Sigmoid colon (tissue), 4 donors: ENCODE measurements around the gene HS3ST3B1.

Source experiments
- EP300 ChIP-seq, 4 donors: sonication (generic); formaldehyde crosslinking; IDR thresholded peaks; one replicate each; pipeline ENCODE4 v1.6.1; 2017; ENCODE audit warnings: antibody characterized with exemption in 4 of 4
- POLR2A ChIP-seq, 2 donors: fragments of 450-650 bp; IDR thresholded peaks; one replicate each; pipeline ENCODE4 v1.6.1; 2016; ENCODE audit warnings: antibody characterized with exemption in 2 of 2, mild to moderate bottlenecking in 2 of 2, moderate library complexity in 2 of 2
- POLR2AphosphoS5 ChIP-seq, 4 donors: sonication (generic); formaldehyde crosslinking; IDR thresholded peaks; one replicate each; pipeline ENCODE4 v1.6.1; 2017; ENCODE audit warnings: antibody characterized with exemption in 4 of 4
- TF ChIP-seq, protein P1 (sequence below), 4 experiments: fragments of 450-650 bp in 3 of 4; fragments of 200-600 bp in 1 of 4; IDR thresholded peaks; one replicate each; pipeline ENCODE4 v1.5.1; 2016 to 2019; ENCODE audit warnings: antibody characterized with exemption in 4 of 4, mild to moderate bottlenecking in 3 of 4, moderate library complexity in 2 of 4

DNA sequence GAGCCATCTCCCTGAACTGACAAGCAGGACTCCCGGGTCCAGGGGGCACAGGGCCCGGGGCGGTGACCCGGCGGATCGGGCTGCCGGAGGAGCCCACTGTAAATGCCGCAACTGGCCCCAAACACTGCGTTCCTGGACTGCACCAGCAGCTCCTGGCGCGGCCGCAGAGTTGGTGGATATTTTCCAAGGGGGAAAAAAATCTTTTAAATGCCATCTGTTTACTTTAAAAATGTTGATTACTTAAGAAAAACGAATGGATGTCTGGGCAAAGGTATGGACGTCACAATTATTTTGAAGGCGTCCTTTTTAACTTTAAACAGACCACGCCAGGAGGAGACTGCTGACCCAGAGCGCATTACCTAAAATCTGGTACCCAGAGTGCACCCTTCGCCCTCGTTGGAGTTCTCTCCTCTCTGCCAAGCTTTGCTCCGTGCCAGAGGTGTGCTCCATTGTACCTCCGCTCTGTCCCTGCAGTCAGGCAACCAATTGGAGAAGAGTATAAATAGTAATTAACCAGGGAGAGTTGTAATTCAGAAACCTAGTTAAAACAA, 3.4 kb downstream of the HS3ST3B1 start:
- TF ChIP-seq POLR2A (IDR thresholded peaks at IDR 0.05) (no peak), POLR2AphosphoS5 (IDR thresholded peaks at IDR 0.05) (no peak), EP300 (IDR thresholded peaks at IDR 0.05) (no peak)
- TF ChIP-seq, protein P1, sequence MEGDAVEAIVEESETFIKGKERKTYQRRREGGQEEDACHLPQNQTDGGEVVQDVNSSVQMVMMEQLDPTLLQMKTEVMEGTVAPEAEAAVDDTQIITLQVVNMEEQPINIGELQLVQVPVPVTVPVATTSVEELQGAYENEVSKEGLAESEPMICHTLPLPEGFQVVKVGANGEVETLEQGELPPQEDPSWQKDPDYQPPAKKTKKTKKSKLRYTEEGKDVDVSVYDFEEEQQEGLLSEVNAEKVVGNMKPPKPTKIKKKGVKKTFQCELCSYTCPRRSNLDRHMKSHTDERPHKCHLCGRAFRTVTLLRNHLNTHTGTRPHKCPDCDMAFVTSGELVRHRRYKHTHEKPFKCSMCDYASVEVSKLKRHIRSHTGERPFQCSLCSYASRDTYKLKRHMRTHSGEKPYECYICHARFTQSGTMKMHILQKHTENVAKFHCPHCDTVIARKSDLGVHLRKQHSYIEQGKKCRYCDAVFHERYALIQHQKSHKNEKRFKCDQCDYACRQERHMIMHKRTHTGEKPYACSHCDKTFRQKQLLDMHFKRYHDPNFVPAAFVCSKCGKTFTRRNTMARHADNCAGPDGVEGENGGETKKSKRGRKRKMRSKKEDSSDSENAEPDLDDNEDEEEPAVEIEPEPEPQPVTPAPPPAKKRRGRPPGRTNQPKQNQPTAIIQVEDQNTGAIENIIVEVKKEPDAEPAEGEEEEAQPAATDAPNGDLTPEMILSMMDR (IDR thresholded peaks at IDR 0.05): no peak
